Lower lobe of right lung (tissue), 2 donors: ENCODE data around the gene TBC1D2. TPM values are rescaled to one million over a fixed set of nuclear protein-coding genes. Genes with fewer than 3 reads are reported as not detected.

Source experiments
- ATAC-seq, 2 donors: fragments of 200-7000 bp; cut with Tn5 transposase; one replicate each; pipeline ENCODE4 v1.9.1; 2020 to 2022; ENCODE audit warnings: mild to moderate bottlenecking in 2 of 2, moderate library complexity in 2 of 2
- DNase-seq: peaks from one replicate; pipeline ENCODE4 v3.0.0-alpha.2; 2020
- H3K27ac ChIP-seq: fragments of 200-600 bp; one replicate; pipeline ENCODE4 v1.8.0; 2022
- H3K27me3 ChIP-seq: fragments of 200-600 bp; one replicate; pipeline ENCODE4 v1.8.0; 2022; ENCODE audit warnings: low read depth
- H3K36me3 ChIP-seq: fragments of 200-600 bp; one replicate; pipeline ENCODE4 v1.8.0; 2022; ENCODE audit warnings: mild to moderate bottlenecking
- H3K4me1 ChIP-seq: fragments of 200-600 bp; one replicate; pipeline ENCODE4 v1.8.0; 2022
- H3K4me3 ChIP-seq: fragments of 200-600 bp; one replicate; pipeline ENCODE4 v1.8.0; 2022; ENCODE audit warnings: mild to moderate bottlenecking
- H3K9me3 ChIP-seq: fragments of 200-600 bp; one replicate; pipeline ENCODE4 v1.8.0; 2022
- intact Hi-C: fragments of 100-400 bp; cut with DNase I; formaldehyde crosslinking; loops from one replicate; pipeline ENCODE4 v1.11.0; 2022
- total RNA-seq: library from RNA; stranded (reverse); fragmentation: NEBNext Ultra II Directional; extraction: Animal tissue kit (Norgen Biotek cat#: 25700); gene quantifications from one replicate; pipeline ENCODE4 v1.2.1, GENCODE V29; 2021
- TF ChIP-seq, protein P1 (sequence below): fragments of 200-600 bp; IDR thresholded peaks from one replicate; pipeline ENCODE4 v1.8.0; 2022; ENCODE audit warnings: antibody characterized with exemption, mild to moderate bottlenecking
- donor health status: DM: no; HTN: yes; CAD: no; lungs with severe emphysema.

TBC1D2 gene
- total RNA-seq, 1 donor from 2014 or later: 64.3 TPM

- Histone ChIP-seq H3K27me3 (no peaks in the 10 kb centered on the region), H3K9me3 (no peaks in the 10 kb centered on the region), H3K27ac (no peak overlapping the region), H3K36me3 (peaks cover 85% of the 10 kb centered on the region), H3K4me1 (peaks cover 8% of the 10 kb centered on the region), H3K4me3 (no peak overlapping the region)
- TF ChIP-seq, protein P1, sequence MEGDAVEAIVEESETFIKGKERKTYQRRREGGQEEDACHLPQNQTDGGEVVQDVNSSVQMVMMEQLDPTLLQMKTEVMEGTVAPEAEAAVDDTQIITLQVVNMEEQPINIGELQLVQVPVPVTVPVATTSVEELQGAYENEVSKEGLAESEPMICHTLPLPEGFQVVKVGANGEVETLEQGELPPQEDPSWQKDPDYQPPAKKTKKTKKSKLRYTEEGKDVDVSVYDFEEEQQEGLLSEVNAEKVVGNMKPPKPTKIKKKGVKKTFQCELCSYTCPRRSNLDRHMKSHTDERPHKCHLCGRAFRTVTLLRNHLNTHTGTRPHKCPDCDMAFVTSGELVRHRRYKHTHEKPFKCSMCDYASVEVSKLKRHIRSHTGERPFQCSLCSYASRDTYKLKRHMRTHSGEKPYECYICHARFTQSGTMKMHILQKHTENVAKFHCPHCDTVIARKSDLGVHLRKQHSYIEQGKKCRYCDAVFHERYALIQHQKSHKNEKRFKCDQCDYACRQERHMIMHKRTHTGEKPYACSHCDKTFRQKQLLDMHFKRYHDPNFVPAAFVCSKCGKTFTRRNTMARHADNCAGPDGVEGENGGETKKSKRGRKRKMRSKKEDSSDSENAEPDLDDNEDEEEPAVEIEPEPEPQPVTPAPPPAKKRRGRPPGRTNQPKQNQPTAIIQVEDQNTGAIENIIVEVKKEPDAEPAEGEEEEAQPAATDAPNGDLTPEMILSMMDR: no peak
- ATAC-seq (peak; percentile 29 to 56), DNase-seq (peak; percentile 54)
- intact Hi-C loops: loop anchor here (10.0 kb wide), 1 partner anchor 56 kb away; no protein-coding TSS in a partner anchor
Measured at GRCh38 chr9:98208635-98209034, 46.8 kb downstream of the TBC1D2 start.

DNA sequence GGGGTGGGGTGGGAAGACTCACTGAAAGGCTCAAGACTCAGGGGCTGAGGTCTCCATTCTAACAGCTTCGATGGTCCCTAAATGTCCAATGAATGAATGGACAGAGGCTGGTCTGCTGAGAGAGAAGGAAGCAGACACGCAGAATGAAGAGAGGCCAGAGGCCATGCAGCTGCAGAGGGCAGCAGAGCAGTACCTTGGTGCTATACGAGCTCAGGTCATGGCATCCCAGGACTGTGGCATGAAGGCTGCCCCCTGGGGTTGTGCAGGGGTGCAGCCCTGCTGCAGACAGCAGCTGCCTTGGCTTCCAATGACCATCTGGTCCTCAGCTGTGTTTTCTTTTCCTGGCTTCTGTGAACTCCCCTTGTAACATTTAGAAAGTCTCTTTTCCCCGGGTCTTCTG is 47.8 kb downstream of the TBC1D2 start:
- Histone ChIP-seq H3K27me3 (no peaks in the 10 kb centered on the region), H3K36me3 (peaks cover 85% of the 10 kb centered on the region), H3K4me3 (no peak overlapping the region), H3K27ac (no peak overlapping the region), H3K4me1 (peaks cover 8% of the 10 kb centered on the region), H3K9me3 (no peaks in the 10 kb centered on the region)
- intact Hi-C loops: loop anchor here (10.0 kb wide), 1 partner anchor 57 kb away; no protein-coding TSS in a partner anchor
- no peak for ATAC-seq
- DNase-seq: no peak
- TF ChIP-seq, protein P1: no peak

GRCh38 chr9:98206754-98207153 is 48.7 kb downstream of the TBC1D2 start:
- H3K9me3 ChIP-seq: no peaks in the 10 kb centered on the region
- intact Hi-C loops: loop anchor here (10.0 kb wide), 1 partner anchor 58 kb away; no protein-coding TSS in a partner anchor
- no peak overlapping the region for H3K4me3 ChIP-seq
- DNase-seq (no peak), ATAC-seq (no peak)
- peaks cover 8% of the 10 kb centered on the region for H3K4me1 ChIP-seq
- TF ChIP-seq, protein P1: no peak
- H3K27me3 ChIP-seq: no peaks in the 10 kb centered on the region
- no peak overlapping the region for H3K27ac ChIP-seq
- peaks cover 85% of the 10 kb centered on the region for H3K36me3 ChIP-seq

- Histone ChIP-seq H3K27me3 (no peaks in the 10 kb centered on the region), H3K4me3 (no peak overlapping the region), H3K36me3 (peaks cover 84% of the 10 kb centered on the region), H3K27ac (no peak overlapping the region), H3K9me3 (no peaks in the 10 kb centered on the region), H3K4me1 (peaks cover 8% of the 10 kb centered on the region)
- DNase-seq (no peak), ATAC-seq (no peak)
- TF ChIP-seq, protein P1: no peak
- intact Hi-C loops: loop anchor here (10.0 kb wide), 1 partner anchor 60 kb away; no protein-coding TSS in a partner anchor
Measured at GRCh38 chr9:98204692-98205091, 50.8 kb downstream of the TBC1D2 start.

DNA sequence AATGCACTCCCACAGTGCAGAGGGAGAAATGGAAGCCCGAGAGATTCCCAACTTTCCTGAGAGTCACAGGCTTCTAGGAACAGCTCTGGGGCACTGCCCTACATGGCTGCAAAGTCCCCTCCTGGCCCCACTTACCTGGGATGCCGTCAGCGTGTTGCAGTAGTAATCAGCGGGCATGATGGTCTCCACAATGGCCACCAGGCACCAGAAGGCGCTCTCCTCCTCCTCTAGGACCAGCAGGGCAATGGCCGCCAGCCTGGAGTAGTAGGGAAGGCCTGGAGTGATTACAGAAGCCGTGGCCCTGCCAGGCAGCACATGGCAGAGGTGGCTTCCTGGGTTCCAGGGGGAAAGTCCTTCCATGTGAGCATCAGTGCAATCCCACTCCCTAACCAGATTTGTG is 52.3 kb downstream of the TBC1D2 start:
- Histone ChIP-seq H3K4me1 (peaks cover 8% of the 10 kb centered on the region), H3K27ac (no peak overlapping the region), H3K36me3 (peaks cover 88% of the 10 kb centered on the region), H3K27me3 (no peaks in the 10 kb centered on the region), H3K4me3 (no peak overlapping the region), H3K9me3 (no peaks in the 10 kb centered on the region)
- TF ChIP-seq, protein P1: no peak
- ATAC-seq: no peak
- intact Hi-C loops: loop anchor here (10.0 kb wide), 1 partner anchor 62 kb away; no protein-coding TSS in a partner anchor
- DNase-seq: no peak
